B cell (primary cell): Measurements from ENCODE around the gene MAB21L3. TPM values are rescaled to one million over a fixed set of nuclear protein-coding genes. Genes with fewer than 3 reads are reported as not detected.

Experiments used
- ATAC-seq: fragments of 200-7000 bp; cut with Tn5 transposase; one replicate; pipeline ENCODE4 v1.10.0; 2021; ENCODE audit warnings: low read depth, mild to moderate bottlenecking, moderate number of reproducible peaks, moderate library complexity
- CTCF ChIA-PET: fragments of 350-600 bp; sonication (Branson Sonifier 250); formaldehyde crosslinking; loops from one replicate; lab custom pipeline; 2021; ENCODE audit warnings: antibody characterized with exemption, inconsistent platforms; lab: Charles Lee
- POLR2A ChIA-PET: fragments of 350-600 bp; sonication (Branson Sonifier 250); formaldehyde crosslinking; loops from one replicate; lab custom pipeline; 2021; ENCODE audit warnings: antibody characterized with exemption; lab: Charles Lee
- DNase-seq: peaks from one replicate; pipeline ENCODE4 v3.0.0; 2013
- H2AFZ ChIP-seq: 2 replicates; pipeline ENCODE4 v1.6.1; 2012; ENCODE audit warnings: mild to moderate bottlenecking, low read depth, low read length; ENCODE audit not compliant: insufficient read depth, poor library complexity, severe bottlenecking
- H3K27ac ChIP-seq, 2 donors: 1 replicate in 1 of 2; 2 replicates in 1 of 2; pipeline ENCODE4 v1.5.1; 2012 to 2013; ENCODE audit warnings: low read length in 2 of 2, mild to moderate bottlenecking in 2 of 2, moderate library complexity in 1 of 2
- H3K27me3 ChIP-seq, 4 experiments: fragments of 200-600 bp in 1 of 4; sonication (generic) in 1 of 4; replicated peaks in 1 of 4; 1 replicate in 2 of 4; 2 replicates in 2 of 4; pipeline versions ENCODE4 v1.6.1 to v1.7.0; 2013 to 2016; ENCODE audit warnings: low read length in 3 of 4, mild to moderate bottlenecking in 2 of 4, mixed read lengths in 1 of 4, moderate library complexity in 1 of 4; ENCODE audit not compliant: insufficient read depth in 4 of 4, control insufficient read depth in 3 of 4; ENCODE audit errors: control extremely low read depth in 1 of 4
- H3K36me3 ChIP-seq, 2 experiments: replicated peaks in 1 of 2; 1 replicate in 1 of 2; 2 replicates in 1 of 2; pipeline versions ENCODE4 v1.6.1 to v1.7.1; 2013; ENCODE audit warnings: low read length in 1 of 2; ENCODE audit not compliant: insufficient read depth in 2 of 2, control insufficient read depth in 1 of 2; ENCODE audit errors: control extremely low read depth in 1 of 2, extremely low read depth in 1 of 2
- H3K4me1 ChIP-seq, 2 donors: fragments of 200-600 bp in 1 of 2; sonication (generic) in 1 of 2; 1 replicate in 1 of 2; 2 replicates in 1 of 2; pipeline versions ENCODE4 v1.5.1 to v1.6.1; 2013 to 2017; ENCODE audit warnings: low read length in 2 of 2; ENCODE audit not compliant: control insufficient read depth in 2 of 2, insufficient read depth in 2 of 2
- H3K4me2 ChIP-seq: replicated peaks from 2 replicates; pipeline ENCODE3; 2012; ENCODE audit warnings: mild to moderate bottlenecking, low read depth, low read length; ENCODE audit not compliant: poor library complexity, severe bottlenecking
- H3K4me3 ChIP-seq, 5 experiments: fragments of 200-600 bp in 1 of 5; sonication (generic) in 1 of 5; 1 replicate in 3 of 5; 2 replicates in 2 of 5; pipeline versions ENCODE4 v1.5.1 to v1.7.0; 2011 to 2016; ENCODE audit warnings: low read length in 4 of 5, mild to moderate bottlenecking in 4 of 5, low read depth in 2 of 5, control low read depth in 1 of 5, moderate library complexity in 1 of 5; ENCODE audit not compliant: insufficient read depth in 1 of 5; ENCODE audit errors: control extremely low read depth in 1 of 5, extremely low read depth in 1 of 5
- H3K79me2 ChIP-seq: fragments of 200-600 bp; sonication (generic); one replicate; pipeline ENCODE4 v1.6.0; 2016; ENCODE audit warnings: low read length; ENCODE audit not compliant: control insufficient read depth, insufficient read depth
- H3K9ac ChIP-seq: fragments of 200-600 bp; sonication (generic); 2 replicates; pipeline ENCODE4 v1.6.1; 2017; ENCODE audit warnings: mild to moderate bottlenecking, low read length, moderate library complexity
- H3K9me3 ChIP-seq, 3 donors: one replicate each; pipeline versions ENCODE4 v1.6.1 to v1.7.1; 2013; ENCODE audit warnings: low read length in 2 of 3; ENCODE audit not compliant: control insufficient read depth in 2 of 3, insufficient read depth in 1 of 3; ENCODE audit errors: control extremely low read depth in 1 of 3
- H4K20me1 ChIP-seq: 2 replicates; pipeline ENCODE4 v1.6.0; 2012; ENCODE audit warnings: mild to moderate bottlenecking, low read length; ENCODE audit not compliant: insufficient read depth, control insufficient read depth, poor library complexity, severe bottlenecking
- H3K27ac Mint-ChIP-seq: one replicate; pipeline ENCODE4 v1.8.0; 2021; ENCODE audit warnings: mixed read lengths
- H3K27me3 Mint-ChIP-seq: one replicate; pipeline ENCODE4 v1.8.0; 2021; ENCODE audit warnings: mixed read lengths
- H3K4me1 Mint-ChIP-seq: one replicate; pipeline ENCODE4 v1.8.0; 2021; ENCODE audit warnings: mixed read lengths
- H3K4me3 Mint-ChIP-seq: one replicate; pipeline ENCODE4 v1.8.0; 2021; ENCODE audit warnings: mixed read lengths
- H3K9me3 Mint-ChIP-seq: one replicate; pipeline ENCODE4 v1.8.0; 2022; ENCODE audit warnings: mixed read lengths; ENCODE audit not compliant: insufficient read depth
- EZH2 ChIP-seq: IDR thresholded peaks from 2 replicates; pipeline ENCODE4 v1.6.1; 2012; ENCODE audit warnings: borderline replicate concordance, low read depth, mild to moderate bottlenecking, moderate library complexity, low read length; ENCODE audit not compliant: insufficient read depth, poor library complexity, severe bottlenecking
- WGBS: methylation state at CpG from one replicate; pipeline ENCODE4 v1.1.5; 2013; ENCODE audit warnings: missing lambda C conversion rate; ENCODE audit not compliant: insufficient coverage; 5-methylcytosine and 5-hydroxymethylcytosine counted together
- intact Hi-C: fragments of 100-400 bp; cut with micrococcal nuclease; formaldehyde crosslinking; loops from one replicate; pipeline ENCODE4 v1.10.0; 2022
- polyA plus RNA-seq: library from polyadenylated mRNA; depleted of rRNA; stranded (reverse); fragments of >200 nt; gene quantifications from 2 replicates; pipeline ENCODE4 v1.2.3, GENCODE V29; 2012
- total RNA-seq, 2 donors: library from RNA; stranded (reverse); fragments of 120-200 nt in 1 of 2; gene quantifications; 1 replicate in 1 of 2; 2 replicates in 1 of 2; pipeline versions ENCODE4 v1.2.3 to v1.2.4, GENCODE V29; 2013 to 2022
- TF ChIP-seq, protein P1 (sequence below): fragments of 200-600 bp; IDR thresholded peaks from one replicate; pipeline ENCODE4 v1.8.0; 2022; ENCODE audit warnings: antibody characterized with exemption, mild to moderate bottlenecking

The MAB21L3 gene
- total and polyA plus RNA-seq, 2 donors (not counting 1 experiment from before 2014, with no cell fraction given): not detected

DNA sequence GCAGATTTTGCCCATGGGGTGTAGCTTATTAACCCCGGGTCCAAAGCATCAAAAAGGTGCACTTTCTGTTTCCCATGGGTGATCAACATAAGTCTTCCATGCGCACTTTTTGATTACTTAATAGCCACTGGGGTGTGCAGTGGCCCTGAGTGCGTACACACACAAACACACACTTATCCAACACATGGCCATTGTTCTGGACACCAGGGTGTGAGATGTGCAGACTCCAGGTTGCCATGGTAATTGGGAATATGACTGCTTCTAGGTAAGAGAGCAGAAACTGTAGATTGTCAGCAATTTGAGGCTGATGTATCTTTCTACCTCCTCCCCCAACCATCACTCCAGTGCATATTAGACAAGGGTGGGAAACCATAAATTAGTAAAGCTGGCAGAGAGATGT, 68.8 kb downstream of the MAB21L3 start:
- no peak for TF ChIP-seq EZH2
- TF ChIP-seq, protein P1, sequence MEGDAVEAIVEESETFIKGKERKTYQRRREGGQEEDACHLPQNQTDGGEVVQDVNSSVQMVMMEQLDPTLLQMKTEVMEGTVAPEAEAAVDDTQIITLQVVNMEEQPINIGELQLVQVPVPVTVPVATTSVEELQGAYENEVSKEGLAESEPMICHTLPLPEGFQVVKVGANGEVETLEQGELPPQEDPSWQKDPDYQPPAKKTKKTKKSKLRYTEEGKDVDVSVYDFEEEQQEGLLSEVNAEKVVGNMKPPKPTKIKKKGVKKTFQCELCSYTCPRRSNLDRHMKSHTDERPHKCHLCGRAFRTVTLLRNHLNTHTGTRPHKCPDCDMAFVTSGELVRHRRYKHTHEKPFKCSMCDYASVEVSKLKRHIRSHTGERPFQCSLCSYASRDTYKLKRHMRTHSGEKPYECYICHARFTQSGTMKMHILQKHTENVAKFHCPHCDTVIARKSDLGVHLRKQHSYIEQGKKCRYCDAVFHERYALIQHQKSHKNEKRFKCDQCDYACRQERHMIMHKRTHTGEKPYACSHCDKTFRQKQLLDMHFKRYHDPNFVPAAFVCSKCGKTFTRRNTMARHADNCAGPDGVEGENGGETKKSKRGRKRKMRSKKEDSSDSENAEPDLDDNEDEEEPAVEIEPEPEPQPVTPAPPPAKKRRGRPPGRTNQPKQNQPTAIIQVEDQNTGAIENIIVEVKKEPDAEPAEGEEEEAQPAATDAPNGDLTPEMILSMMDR: no peak
- Histone ChIP-seq H2AFZ (no peak overlapping the region), H3K9ac (no peak overlapping the region), H3K36me3 (no peaks in the 10 kb centered on the region), H4K20me1 (no peaks in the 10 kb centered on the region), H3K27ac (no peak overlapping the region), H3K79me2 (no peaks in the 10 kb centered on the region), H3K4me1 (no peaks in the 10 kb centered on the region), H3K4me2 (no peak overlapping the region), H3K27me3 (peaks cover 0 to 17% (median 2%) of the 10 kb centered on the region in 4 experiments), H3K4me3 (no peak overlapping the region), H3K9me3 (no peaks in the 10 kb centered on the region)
- H3K4me3 Mint-ChIP-seq: no peak overlapping the region
- no peaks in the 10 kb centered on the region for H3K9me3 Mint-ChIP-seq
- no peak overlapping the region for H3K27ac Mint-ChIP-seq
- H3K27me3 Mint-ChIP-seq: peaks cover 39% of the 10 kb centered on the region
- no peaks in the 10 kb centered on the region for H3K4me1 Mint-ChIP-seq
- WGBS: 100% methylated on average over 2 of the region's 3 CpGs
- intact Hi-C loops: no loop called here
- CTCF ChIA-PET: interaction anchor here (1.7 kb wide), 1 partner anchor 41 kb away, joined by 5 read pairs; no protein-coding TSS in a partner anchor
- POLR2A ChIA-PET: no interaction called here
- DNase-seq (no peak), ATAC-seq (no peak)

DNA sequence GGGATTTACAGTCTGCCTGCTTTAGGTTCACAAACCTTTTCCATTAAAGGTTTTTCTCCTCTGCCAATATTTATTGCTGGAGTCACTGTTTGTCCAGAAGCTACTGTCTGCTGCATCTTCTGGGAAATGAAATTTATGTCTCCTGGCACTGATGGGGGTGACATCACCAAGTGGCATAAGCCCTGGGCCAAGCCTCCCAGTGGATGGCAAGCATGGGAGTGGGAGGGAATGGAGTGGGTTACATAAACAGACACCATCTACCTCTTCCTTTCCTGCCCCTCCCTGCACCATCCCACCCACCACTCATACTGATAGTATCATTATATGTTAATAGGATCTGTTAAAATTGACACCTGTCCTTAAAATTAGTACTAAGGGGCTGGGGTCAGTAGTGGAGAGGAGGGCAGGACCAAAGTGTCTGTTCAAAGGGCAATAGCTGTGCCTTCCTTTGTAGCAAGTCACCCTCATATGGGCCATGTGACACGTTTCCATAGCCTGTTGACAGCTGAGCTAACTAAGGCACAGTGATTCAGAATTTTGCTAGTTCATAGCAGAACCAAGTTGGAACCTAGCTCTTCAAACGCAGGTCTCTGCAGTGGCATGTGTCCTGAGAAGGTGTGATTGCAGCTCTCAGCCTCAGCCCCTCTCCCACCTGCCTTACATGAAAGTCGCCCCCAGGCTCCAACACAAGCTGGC, 71.0 kb downstream of the MAB21L3 start:
- Mint-ChIP-seq H3K4me3 (no peak overlapping the region), H3K4me1 (no peaks in the 10 kb centered on the region), H3K9me3 (no peaks in the 10 kb centered on the region), H3K27me3 (peaks cover 39% of the 10 kb centered on the region), H3K27ac (no peak overlapping the region)
- Histone ChIP-seq H3K9ac (no peak overlapping the region), H4K20me1 (no peaks in the 10 kb centered on the region), H3K79me2 (no peaks in the 10 kb centered on the region), H3K27me3 (peaks cover 0 to 11% (median 0%) of the 10 kb centered on the region in 4 experiments), H3K4me3 (no peak overlapping the region), H3K4me2 (no peak overlapping the region), H3K4me1 (no peaks in the 10 kb centered on the region), H3K9me3 (no peaks in the 10 kb centered on the region), H3K36me3 (no peaks in the 10 kb centered on the region), H3K27ac (no peak overlapping the region), H2AFZ (no peak overlapping the region)
- ATAC-seq (no peak), DNase-seq (no peak)
- WGBS: 67% methylated on average over 3 of the region's 3 CpGs
- POLR2A ChIA-PET: no interaction called here
- intact Hi-C loops: no loop called here
- CTCF ChIA-PET: no interaction called here
- TF ChIP-seq, protein P1: no peak
- TF ChIP-seq EZH2: no peak
